ENCODE measurements around the gene ARFGEF3.

DNA sequence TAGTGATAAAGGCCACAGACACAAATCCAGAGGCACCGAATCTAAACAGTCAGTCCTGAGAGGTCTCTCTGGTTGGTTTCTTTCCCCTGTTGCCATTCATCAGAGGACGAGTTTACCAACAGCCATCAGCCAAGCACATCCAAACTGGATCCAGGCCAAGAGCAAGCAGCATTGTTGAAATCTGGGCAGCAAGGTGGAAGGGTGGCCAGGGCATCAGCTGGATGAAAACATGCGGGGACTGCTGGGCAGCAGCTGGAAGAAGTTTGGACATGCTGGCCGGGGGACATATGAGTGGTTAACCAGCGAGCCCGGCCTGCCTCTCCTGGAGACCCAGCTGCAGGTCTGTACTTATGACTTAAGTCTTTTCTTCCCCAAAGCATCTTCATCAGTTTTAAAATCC lies 216.1 kb downstream of the ARFGEF3 start, which contains the start of gene SMIM28:
- TF ChIP-seq, protein P1, sequence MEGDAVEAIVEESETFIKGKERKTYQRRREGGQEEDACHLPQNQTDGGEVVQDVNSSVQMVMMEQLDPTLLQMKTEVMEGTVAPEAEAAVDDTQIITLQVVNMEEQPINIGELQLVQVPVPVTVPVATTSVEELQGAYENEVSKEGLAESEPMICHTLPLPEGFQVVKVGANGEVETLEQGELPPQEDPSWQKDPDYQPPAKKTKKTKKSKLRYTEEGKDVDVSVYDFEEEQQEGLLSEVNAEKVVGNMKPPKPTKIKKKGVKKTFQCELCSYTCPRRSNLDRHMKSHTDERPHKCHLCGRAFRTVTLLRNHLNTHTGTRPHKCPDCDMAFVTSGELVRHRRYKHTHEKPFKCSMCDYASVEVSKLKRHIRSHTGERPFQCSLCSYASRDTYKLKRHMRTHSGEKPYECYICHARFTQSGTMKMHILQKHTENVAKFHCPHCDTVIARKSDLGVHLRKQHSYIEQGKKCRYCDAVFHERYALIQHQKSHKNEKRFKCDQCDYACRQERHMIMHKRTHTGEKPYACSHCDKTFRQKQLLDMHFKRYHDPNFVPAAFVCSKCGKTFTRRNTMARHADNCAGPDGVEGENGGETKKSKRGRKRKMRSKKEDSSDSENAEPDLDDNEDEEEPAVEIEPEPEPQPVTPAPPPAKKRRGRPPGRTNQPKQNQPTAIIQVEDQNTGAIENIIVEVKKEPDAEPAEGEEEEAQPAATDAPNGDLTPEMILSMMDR (IDR thresholded peaks at IDR 0.05), result no peak
- TF ChIP-seq POLR2A (IDR thresholded peaks at IDR 0.05), result no peak
